NCI-H1694 treated with DMSO at 0.1 percent for 48 hours (cell line): ENCODE measurements around the gene ADAMTS2.
"Not testable (repeated sequence)": the region's sequence is repeated elsewhere in the genome, so short reads cannot be mapped to it uniquely, and the experiment has no call there.

Experiments
- DNase-seq: peaks from one replicate; lab custom pipeline; 2025; lab: John Stamatoyannopoulos, UW

Gene ADAMTS2

DNA sequence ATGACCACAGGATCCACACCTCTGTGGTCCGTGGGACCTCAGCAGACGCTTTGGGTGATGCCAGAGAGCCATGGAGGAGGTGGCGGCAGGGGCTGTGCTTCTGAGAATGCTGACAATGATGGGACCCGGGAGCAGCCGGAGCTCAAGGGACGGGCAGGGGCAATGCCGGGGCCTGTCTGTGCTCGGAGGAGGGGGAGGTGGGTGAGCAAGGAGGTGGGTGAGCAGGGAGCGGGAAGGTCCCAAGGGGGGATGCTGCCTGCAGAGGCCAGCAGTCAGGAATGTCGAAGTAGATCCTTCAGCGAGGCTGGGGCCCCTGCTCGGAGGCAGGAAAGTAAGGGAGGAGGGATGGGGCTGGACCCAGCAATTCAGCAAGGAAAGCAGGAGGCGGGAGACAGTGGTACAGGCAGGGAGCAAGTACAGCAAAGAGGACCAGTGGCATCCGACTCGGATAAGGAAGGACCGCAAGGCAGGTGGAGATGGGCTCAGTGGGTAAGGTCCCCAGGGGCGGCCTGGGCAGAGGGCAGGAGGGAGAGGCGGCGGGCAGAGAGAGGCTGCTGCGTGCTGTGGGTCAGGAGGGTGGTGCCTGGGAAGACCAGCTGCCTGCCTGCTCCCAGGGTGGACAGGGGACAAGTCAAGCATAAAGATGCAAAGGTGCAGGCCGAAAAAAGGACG lies 49.0 kb downstream of the ADAMTS2 start:
- DNase-seq, result no peak

DNA sequence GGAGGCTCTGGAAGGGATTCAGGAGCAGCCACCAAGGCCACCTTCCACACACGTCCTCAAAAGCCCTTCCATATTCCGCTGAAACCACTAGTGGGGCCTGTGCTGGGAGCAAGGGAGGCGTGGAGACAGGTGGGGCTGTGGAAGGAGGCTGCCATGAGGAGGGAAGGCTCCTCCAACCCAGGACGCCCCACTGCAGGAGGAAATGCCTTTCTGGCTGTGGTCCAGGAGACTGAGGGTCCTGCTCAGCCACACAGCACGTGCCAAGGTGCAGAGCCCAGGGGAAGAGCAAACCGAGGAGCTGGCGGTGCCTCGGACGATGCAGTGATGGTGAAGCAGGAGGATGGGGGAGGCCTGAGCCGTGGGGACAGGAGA lies 49.5 kb downstream of the ADAMTS2 start:
- no peak for DNase-seq

DNA sequence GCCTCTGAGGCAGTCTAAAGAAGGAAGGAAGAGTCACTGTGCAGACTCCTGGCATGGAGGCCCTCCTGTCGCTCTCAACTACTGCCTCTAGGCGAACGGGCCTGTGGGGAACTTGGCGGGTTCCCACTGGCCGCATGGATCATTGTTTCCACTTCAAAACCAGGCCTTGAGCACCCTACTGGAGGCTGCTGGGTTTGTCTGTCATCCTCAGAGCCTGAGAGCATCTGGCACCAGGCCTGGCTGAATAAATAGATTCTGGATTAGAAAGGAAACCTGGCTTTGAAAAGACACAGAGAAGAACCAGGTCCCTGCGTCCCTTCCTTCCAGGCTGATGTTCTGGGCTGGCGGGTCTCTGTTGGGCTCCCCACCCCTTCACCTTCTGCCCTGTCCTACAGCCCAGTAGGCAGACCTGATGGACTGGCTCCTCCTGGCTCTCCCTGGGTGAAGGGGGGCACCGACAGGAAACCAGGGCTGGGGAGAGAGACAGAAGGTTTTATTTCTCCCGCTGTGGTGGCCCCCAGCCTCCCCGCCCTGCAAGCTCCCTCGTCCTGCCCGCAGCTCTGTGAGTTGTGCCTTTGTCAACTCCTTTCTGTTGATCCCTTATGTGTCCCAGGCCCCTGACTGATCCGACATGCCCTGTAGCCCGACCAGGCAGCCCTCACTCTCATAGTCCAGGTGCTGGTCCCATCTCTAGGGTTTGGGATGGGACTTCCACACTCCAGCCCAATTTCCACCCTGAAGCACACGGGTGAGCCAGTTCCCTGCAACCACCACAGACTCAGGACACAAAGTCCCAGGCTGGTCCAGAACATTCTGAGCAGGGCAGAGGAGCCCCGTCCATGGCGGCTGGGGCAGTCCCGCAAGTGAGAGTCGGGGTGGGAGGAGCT lies 50.1 kb downstream of the ADAMTS2 start:
- no peak for DNase-seq

DNA sequence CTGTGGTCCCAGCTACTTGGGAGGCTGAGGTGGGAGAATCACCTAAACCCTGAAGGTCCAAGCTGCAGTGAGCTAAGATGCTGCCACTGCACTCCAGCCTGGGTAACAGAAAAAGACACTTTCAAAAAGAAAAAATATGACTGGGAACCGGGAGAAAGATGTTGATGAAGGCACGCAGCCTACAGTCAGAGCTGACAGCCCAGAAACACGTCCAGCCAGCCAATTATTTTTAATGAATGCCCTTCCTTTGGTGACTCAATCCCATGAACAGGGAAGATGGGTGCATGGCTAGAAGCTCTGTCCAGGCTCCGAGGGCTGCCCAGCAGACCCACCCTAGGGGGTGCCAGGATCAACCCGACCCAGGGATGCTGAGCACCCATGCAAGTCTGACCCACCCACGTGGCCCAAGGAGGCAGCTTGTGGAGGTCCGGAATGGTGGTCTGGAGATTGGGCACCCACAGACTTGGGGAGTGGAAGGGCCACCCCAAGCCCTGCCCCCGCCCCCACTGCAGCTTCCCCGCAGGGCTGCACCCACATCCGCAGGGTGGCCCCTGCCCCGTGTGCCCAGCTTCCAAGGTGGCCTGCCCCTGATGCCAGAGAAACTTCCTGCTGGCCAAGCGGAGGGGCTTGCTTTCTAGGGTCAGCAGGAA lies 51.0 kb downstream of the ADAMTS2 start:
- DNase-seq, result no peak

DNA sequence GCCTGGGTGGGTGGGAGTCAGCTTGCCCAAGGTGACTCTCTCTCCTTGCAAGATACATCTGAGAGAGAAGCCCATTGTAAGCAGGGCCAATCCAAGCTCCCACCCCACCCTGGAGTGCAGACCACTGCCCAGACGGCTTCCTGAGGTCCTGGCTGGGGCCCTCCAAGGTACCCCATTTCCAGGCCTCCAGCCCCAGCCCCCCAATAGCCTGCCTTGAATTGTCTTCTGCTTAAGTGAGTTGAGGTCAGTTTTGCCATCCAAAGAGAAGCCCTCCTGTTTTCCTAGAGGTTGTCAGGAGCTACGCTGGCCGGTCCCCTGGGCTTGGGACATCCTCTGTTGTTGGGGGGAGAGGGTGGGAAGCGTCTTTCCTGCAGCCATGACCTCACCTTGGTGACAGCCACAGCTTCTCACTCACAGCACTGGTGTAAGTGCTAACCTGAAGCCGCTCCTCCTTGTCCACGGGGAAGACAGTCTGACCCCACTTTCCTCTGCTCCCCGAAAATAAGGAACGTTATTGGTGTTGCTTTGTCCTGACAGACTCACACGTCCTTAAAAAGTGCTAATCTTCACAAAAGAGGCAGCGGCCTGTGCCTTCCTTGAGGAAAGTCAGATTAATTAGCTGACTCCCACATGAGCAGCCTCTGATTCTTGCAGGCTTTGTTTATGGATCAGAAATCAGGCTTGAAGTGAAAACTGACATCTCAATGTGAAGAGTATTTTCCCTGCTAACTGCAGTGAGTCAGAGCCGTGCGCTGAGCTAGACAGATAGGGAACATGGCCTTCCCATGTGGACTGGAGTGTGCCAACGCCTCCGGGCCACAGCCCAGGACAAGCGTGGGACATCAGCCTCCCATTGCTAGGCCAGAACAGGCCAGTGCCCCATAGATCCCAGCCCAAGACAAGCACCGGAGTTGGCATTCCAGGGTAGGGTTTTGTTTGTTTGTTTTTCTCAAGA lies 52.3 kb downstream of the ADAMTS2 start:
- DNase-seq, result no peak

DNA sequence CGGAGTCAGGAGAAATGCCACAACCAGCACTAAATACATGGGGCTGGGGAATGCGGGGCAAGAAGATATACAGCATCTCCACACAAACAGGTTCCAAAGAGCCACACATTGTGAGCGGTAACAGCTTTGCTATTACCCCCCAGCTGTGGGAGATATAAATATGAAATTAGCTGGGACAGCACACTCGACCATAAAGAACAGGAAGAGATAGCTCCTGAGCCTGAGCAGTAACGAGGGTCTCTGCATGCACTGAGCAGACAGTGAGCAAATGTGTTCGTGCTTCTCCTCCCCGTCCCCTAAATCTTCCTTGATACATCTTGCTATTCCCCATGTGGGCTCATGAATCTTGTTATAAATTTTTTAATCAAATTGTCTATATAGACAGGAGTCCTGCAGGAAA lies 53.1 kb downstream of the ADAMTS2 start:
- no peak for DNase-seq

- DNase-seq, result no peak
These were observed 54.4 kb downstream of the ADAMTS2 start for GRCh38 chr5:179290681-179291540.

DNA sequence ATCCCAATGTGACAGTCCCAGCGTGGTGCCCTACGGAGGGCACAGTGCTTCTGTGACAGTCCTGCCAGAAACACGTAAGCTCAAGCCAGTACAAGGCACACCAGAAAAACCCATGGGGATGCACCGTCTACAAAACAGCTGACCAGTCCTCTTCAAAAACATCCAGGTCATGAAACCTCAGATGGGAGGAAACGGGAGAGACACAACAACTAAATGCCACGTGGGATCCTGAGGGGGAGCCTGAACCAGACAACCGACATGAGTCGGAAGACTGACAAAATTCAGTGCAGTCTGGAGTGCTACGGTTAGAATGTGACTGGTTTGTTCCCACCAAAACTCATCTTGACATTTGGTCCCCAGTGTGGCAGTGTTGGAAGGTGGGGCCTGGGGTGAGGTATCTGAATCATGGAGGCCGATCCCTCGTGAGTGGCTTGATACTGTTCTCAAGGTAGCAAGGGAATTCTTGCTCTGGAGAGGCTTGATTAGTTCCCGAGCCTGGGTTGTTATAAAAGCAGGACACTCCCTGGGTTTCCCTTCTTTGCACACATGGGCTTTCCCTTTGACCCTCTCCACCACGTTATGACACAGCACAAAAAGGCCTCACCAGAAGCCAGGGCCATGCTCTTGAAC lies 55.4 kb downstream of the ADAMTS2 start:
- DNase-seq, result no peak

GRCh38 chr5:179288809-179289185 lies 56.5 kb downstream of the ADAMTS2 start:
- DNase-seq, result no peak

DNA sequence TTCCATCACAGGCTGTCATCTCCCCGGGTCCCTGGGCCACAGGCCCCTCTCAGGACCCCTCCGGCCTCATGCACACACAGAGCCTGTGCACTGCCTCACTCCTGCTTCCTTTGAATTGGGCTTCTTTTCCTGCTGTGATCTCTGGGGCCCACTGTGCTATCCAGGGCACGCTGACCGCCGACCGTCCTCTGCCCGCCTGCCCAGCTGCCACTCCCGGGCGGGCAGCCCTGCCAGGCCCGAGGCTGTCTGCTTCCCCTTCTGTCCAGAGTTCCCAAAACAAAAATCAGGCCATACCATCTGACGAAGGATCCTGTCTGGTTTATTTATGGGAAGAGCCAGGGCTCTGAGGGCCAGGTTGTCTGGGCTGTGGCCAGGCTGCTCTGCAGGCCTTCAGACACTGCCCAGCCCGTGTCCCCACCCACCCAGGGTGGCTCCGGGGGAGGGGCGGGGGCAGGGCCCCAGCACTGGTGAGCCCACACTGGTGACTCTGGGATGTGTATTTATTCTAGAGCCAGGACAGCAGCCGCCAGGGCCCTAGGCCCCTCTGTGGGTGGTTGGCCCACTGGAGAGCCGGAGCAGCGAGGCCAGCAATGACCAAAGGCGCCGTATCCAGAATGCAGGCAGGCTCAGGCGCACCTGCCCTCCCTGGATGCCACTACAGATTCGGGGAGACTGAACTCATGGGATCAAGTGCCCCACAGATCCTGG lies 57.0 kb downstream of the ADAMTS2 start:
- DNase-seq, result no peak

GRCh38 chr5:179287631-179288030 lies 57.6 kb downstream of the ADAMTS2 start:
- DNase-seq, result no peak

- no peak for DNase-seq
These were observed 58.2 kb downstream of the ADAMTS2 start for GRCh38 chr5:179287071-179287470.

- DNase-seq, result not testable (repeated sequence)
These were observed 59.5 kb downstream of the ADAMTS2 start for GRCh38 chr5:179285776-179286162.

DNA sequence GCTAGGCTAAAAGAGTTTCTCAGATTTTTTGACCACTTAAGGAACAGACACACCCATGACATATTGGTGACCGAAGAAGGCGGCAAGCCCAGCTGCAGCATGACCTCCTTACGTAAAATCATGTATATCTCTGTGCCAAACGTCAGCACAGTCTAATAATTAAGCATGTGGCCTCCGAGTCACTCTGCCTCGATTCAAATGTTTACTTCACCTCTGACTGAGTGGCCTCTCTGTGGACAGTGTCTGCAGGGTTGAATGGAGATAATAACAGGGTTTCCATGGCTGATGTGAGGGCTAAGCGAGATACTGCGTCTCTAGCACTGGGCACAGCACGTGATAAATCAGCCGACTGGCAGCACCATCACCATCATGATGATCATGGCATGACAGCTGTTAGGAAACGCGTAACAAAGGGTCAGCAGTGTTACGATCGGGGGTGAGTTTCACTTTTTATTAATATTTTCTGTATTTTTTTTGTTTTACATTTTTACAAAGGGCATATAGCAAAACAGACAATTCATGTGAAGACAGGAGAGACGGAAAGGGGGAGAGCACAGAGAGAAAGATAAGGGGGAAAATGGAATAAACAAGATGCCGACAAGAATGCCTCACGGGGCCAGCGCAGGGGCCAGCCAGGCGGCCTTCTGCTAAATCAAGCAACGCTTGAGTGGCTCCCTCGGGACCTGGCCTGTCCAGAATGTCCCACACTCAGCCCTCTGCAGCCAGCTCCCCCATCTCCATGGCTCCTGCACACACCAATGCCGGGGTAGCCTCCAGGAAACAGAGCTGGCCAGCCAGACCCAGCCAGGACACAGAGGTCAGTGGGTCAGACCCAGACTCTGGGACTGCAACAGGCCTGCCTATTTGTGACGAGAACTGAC lies 60.3 kb downstream of the ADAMTS2 start:
- DNase-seq, result no peak

GRCh38 chr5:179283908-179284307 lies 61.4 kb downstream of the ADAMTS2 start:
- DNase-seq, result not testable (repeated sequence)

GRCh38 chr5:179281694-179282093 lies 63.6 kb downstream of the ADAMTS2 start:
- DNase-seq, result no peak

DNA sequence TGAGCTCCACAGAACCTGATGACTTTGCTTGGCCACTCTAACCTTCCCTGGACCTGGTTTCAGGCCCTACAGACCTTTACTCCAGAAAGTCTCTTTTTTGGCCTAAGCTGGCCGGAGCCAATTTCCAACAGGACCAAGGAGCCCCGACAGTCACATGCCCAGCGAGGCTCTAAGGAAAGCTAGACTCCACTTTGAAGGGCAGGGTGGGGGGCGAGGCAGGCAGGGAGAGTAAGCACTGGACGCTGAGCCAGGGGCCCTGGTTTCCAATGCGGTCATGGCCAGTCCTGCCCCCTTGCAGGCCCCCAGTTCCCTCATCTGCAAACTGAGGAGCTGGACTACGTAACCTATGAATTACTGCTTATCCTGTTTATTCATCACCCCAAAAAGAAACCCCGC lies 65.2 kb downstream of the ADAMTS2 start:
- DNase-seq, result no peak

DNA sequence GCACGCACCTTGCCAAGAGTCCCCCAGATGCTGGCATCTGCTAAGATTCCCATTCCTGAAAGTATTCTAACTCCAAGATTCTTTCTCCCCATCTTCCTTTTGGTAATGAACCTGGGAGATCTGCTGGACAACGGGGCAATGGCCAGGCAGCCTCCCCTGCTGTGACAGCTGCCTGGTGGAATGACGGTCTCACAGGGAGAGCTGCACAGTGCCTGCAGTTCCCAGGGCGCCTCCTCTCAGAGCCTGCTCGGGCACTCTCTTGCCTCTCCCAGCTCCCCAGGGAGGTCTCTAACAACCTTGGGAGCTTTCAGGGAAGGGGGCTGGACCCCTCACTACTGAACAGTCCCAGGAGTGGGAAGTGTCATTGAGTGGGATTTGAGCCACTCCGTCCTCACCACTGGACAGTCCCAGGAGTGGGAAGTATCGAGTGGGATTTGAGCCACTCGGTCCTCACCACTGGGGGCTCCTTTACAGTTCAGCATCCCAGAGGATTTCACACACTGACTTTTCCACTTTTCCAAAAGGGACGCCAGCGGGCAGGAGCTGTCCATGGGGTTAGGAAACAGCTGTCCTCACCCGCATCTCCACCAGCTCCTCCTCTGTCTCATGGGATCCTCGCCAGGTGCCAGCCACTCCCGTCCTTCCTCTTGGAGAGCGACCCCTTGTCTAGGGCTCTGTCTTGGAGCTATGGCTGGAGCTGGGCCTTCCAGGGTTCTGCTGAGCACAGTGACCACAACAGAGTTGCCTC lies 65.7 kb downstream of the ADAMTS2 start:
- DNase-seq, result no peak
